Measurements from ENCODE around the gene PRKCA.

GRCh38 chr17:66326476-66327047 is 24.1 kb downstream of the PRKCA start:
- TF ChIP-seq, protein P1, sequence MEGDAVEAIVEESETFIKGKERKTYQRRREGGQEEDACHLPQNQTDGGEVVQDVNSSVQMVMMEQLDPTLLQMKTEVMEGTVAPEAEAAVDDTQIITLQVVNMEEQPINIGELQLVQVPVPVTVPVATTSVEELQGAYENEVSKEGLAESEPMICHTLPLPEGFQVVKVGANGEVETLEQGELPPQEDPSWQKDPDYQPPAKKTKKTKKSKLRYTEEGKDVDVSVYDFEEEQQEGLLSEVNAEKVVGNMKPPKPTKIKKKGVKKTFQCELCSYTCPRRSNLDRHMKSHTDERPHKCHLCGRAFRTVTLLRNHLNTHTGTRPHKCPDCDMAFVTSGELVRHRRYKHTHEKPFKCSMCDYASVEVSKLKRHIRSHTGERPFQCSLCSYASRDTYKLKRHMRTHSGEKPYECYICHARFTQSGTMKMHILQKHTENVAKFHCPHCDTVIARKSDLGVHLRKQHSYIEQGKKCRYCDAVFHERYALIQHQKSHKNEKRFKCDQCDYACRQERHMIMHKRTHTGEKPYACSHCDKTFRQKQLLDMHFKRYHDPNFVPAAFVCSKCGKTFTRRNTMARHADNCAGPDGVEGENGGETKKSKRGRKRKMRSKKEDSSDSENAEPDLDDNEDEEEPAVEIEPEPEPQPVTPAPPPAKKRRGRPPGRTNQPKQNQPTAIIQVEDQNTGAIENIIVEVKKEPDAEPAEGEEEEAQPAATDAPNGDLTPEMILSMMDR (IDR thresholded peaks at IDR 0.05) = no peak
- TF ChIP-seq POLR2A (IDR thresholded peaks at IDR 0.05) = no peak

All from ovary (tissue), 3 donors.